GOT3 (cell line): ENCODE measurements around the gene SURF1.
A peak's percentile ranks its signal among the peaks of the same experiment; 100 is the strongest.

Experiments
- DNase-seq: peaks from one replicate; lab custom pipeline; 2025; ENCODE audit warnings: mixed read lengths; lab: John Stamatoyannopoulos, UW

Gene SURF1

GRCh38 chr9:133362359-133363044 lies 6.2 kb upstream of the SURF1 start:
- no peak for DNase-seq

GRCh38 chr9:133361507-133362092 lies 5.3 kb upstream of the SURF1 start:
- DNase-seq, result no peak

GRCh38 chr9:133360400-133361393 lies 4.4 kb upstream of the SURF1 start:
- no peak for DNase-seq

GRCh38 chr9:133359399-133360175 lies 3.3 kb upstream of the SURF1 start:
- DNase-seq, result no peak

GRCh38 chr9:133357656-133358055 lies 1.4 kb upstream of the SURF1 start:
- DNase-seq, result no peak

GRCh38 chr9:133355881-133356357 lies 368 bp downstream of the SURF1 start:
- no peak for DNase-seq

GRCh38 chr9:133354766-133355165 lies 1.5 kb downstream of the SURF1 start:
- DNase-seq, result no peak

- no peak for DNase-seq
These were observed 2.7 kb downstream of the SURF1 start for GRCh38 chr9:133353548-133353947.

GRCh38 chr9:133352635-133353340 lies 3.5 kb downstream of the SURF1 start:
- no peak for DNase-seq

GRCh38 chr9:133351908-133352634 lies 4.2 kb downstream of the SURF1 start:
- no peak for DNase-seq

GRCh38 chr9:133351526-133351907 lies 4.8 kb downstream of the SURF1 start:
- DNase-seq, result no peak

- no peak for DNase-seq
These were observed 6.2 kb downstream of the SURF1 start for GRCh38 chr9:133349965-133350616.

GRCh38 chr9:133348718-133349573 lies 7.3 kb downstream of the SURF1 start:
- DNase-seq, result no peak

- peak; percentile 79 for DNase-seq
These were observed 8.1 kb downstream of the SURF1 start, which contains the start of the genes MED22 and RPL7A for GRCh38 chr9:133347985-133348717. MED22 (minus strand) TSS chr9:133348131; CDS start chr9:133346662, 1,469 bp downstream. RPL7A (plus strand) TSS chr9:133348218; CDS start chr9:133348244, 26 bp downstream.

GRCh38 chr9:133347515-133347984 lies 8.7 kb downstream of the SURF1 start:
- no peak for DNase-seq

- DNase-seq, result no peak
These were observed 10.1 kb downstream of the SURF1 start for GRCh38 chr9:133346021-133346785.

- no peak for DNase-seq
These were observed 10.7 kb downstream of the SURF1 start for GRCh38 chr9:133345596-133345995.
